Regular cardiac myocyte (primary cell): ENCODE results near the gene MAJIN. TPM values are rescaled to one million over a fixed set of nuclear protein-coding genes. Genes with fewer than 3 reads are reported as not detected.

Experiments
- total RNA-seq: library from RNA; depleted of rRNA; stranded (reverse); fragments of >200 nt; gene quantifications from 2 replicates; pipeline ENCODE4 v1.2.3, GENCODE V29; 2014

Gene MAJIN, protein sequence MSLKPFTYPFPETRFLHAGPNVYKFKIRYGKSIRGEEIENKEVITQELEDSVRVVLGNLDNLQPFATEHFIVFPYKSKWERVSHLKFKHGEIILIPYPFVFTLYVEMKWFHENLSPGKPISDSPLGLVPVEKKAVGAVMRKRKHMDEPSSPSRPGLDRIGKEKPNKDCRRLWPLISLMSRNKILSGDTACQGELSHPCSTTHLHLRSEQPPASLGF
- total RNA-seq, result not detected in 2 replicates

GRCh38 chr11:64971421-64972233 is at the start of gene MAJIN:
MAJIN (minus strand) TSS chr11:64972108; CDS start chr11:64959405, 12,703 bp downstream.

GRCh38 chr11:65013888-65014725 is 42.2 kb upstream of the MAJIN start, which contains the start of gene ARL2:
ARL2 (plus strand) TSS chr11:65014160; CDS start chr11:65014208, 48 bp downstream.

GRCh38 chr11:64996710-64997380 is 24.9 kb upstream of the MAJIN start, which contains the start of gene BATF2:
BATF2 (minus strand) TSS chr11:64996971; CDS start chr11:64996914, 57 bp downstream.

GRCh38 chr11:64935359-64936081 is 36.4 kb downstream of the MAJIN start, which contains the start of gene GPHA2:
GPHA2 (minus strand) TSS chr11:64935893; CDS start chr11:64935460, 433 bp downstream.

DNA sequence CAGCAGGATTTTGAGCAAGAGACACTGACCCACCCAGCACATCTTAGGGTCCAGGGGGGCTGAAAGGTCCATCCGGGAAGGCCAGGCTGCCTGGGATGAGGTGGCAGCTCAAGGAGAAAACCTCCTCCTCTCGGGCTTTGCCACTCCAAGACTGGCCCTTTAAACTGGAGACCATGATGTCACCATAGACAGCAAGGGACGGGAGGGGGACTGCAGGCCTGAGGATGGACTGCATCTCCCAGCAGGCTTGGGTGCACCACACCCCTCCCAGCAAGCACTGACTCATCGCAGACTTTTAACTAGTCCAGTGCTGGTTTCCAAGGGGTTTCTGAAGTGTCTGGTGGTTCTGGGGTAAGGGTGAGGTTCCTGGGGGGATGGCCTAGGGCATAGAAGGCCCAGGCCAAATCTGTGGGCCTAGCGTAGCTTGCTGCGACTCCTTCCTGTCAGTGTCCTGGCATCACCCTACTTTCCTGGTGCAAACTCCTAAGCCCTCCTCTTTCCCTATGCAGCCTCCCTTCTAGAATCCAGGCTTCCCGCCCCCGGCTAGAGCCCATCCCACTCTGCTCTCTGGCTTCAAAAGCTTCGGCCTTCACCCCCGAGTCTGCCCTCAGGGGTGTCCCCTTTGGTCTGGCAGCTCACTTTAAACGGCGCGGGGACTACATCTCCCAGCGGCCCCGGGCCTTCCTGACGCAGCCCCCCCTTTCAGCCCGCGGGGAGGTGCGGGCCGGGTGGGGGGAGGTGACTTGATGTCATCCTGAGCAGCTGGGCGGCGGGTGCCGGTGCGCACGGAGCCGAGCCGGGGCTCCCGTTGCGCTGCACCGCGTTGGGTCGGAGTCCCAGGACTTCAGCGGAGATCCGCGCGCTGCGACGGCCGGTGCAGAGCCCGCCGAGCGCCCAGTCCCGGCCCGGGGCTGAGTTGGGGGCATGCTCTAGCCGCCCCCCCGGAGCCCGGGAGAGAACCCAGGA is 47.7 kb downstream of the MAJIN start, which contains the start of gene PPP2R5B:
TSS of gene PPP2R5B (plus strand) at position 746 of the 966 bp plus-strand sequence. CDS start 1,046 bp downstream, outside the sequence.

DNA sequence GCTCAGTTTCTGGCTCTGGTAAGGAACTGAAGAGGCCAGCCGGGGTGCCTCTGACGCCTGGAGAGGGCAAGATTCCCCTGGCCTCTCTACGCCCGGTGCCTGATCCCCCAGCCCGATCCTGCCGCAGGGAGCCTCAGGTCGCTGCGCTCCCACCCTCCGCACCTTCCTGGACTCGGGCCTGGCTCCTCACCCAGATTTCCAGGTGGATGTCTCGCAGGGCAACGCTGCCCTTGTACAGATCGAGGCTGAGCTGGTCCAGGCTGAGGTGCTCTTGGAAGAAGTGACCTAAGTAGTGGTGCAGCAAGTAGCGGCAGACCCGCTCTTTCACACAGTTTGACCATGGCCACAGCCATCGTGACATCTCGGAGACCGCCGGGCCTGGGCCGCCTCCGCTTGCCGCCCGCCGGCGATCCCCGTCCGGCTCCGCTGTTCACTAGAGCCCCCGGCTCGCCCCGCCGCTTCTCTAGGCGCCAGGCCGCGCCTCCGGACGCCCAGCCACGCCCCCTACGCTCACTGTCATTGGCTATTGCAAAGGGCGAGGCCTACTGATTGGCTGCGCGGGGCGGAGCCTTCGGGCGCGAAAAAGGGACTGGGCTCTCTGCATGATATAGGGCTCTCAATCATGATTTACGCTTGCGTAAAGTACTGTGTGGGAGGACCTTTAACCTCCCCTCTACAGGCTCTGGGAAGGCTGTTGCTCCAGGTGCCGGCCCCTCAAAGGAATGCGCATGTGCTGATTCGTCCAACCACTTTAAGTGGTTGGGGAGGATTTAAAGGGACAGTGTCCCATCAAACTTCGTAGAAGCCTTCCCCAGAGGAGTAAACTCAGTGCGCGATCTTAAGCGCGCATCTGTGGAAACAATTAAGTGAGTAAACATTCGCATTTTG is 54.9 kb downstream of the MAJIN start, which contains the start of gene ATG2A:
TSS of gene ATG2A (minus strand) at position 435 of the 888 bp plus-strand sequence. CDS start at position 361, 74 bp downstream.

Other genes with a start within 250 kb of the MAJIN start
- gene NRXN2, start 248.9 kb downstream of the MAJIN start, total RNA-seq, result 7.5 and 23.1 TPM in 2 replicates
- gene RASGRP2, start 228.0 kb downstream of the MAJIN start, total RNA-seq, result 2.0 TPM in 1 of 2 replicates, not detected in the other
- gene PYGM, start 212.1 kb downstream of the MAJIN start, total RNA-seq, result 1.7 and 6.8 TPM in 2 replicates
- gene SF1, start 193.6 kb downstream of the MAJIN start, total RNA-seq, result 56.4 and 65.0 TPM in 2 replicates
- gene MAP4K2, start 168.9 kb downstream of the MAJIN start, total RNA-seq, result 6.2 and 11.1 TPM in 2 replicates
- 9.9 and 14.6 TPM in 2 replicates for gene MEN1, start 161.6 kb downstream of the MAJIN start, total RNA-seq
- 0.19 and 1.1 TPM in 2 replicates for gene CDC42BPG, start 127.5 kb downstream of the MAJIN start, total RNA-seq
- 75.0 and 126 TPM in 2 replicates for gene EHD1, start 93.5 kb downstream of the MAJIN start, total RNA-seq
- 10.9 and 19.7 TPM in 2 replicates for gene ATG2A, start 54.9 kb downstream of the MAJIN start, total RNA-seq
- gene PPP2R5B, start 47.4 kb downstream of the MAJIN start, total RNA-seq, result 12.7 and 30.4 TPM in 2 replicates
- not detected in 2 replicates for gene GPHA2, start 36.2 kb downstream of the MAJIN start, total RNA-seq
- 0.28 and 0.77 TPM in 2 replicates for gene BATF2, start 24.9 kb upstream of the MAJIN start, total RNA-seq
- gene ARL2, start 42.1 kb upstream of the MAJIN start, total RNA-seq, result 58.5 and 94.1 TPM in 2 replicates
- gene SNX15, start 55.3 kb upstream of the MAJIN start, total RNA-seq, result 7.9 and 8.4 TPM in 2 replicates
- gene SAC3D1, start 69.1 kb upstream of the MAJIN start, total RNA-seq, result 8.2 and 18.6 TPM in 2 replicates
- gene NAALADL1, start 86.4 kb upstream of the MAJIN start, total RNA-seq, result 16.9 and 21.4 TPM in 2 replicates
- 1.1 and 13.4 TPM in 2 replicates for gene CDCA5, start 111.9 kb upstream of the MAJIN start, total RNA-seq
- gene ZFPL1, start 112.1 kb upstream of the MAJIN start, total RNA-seq, result 23.4 and 36.8 TPM in 2 replicates
- gene VPS51, start 124.1 kb upstream of the MAJIN start, total RNA-seq, result 120 and 121 TPM in 2 replicates
- gene TM7SF2, start 139.8 kb upstream of the MAJIN start, total RNA-seq, result 8.6 and 14.7 TPM in 2 replicates
- gene ZNHIT2, start 145.6 kb upstream of the MAJIN start, total RNA-seq, result 8.2 and 14.8 TPM in 2 replicates
- 204 and 252 TPM in 2 replicates for gene FAU, start 150.0 kb upstream of the MAJIN start, total RNA-seq
- gene MRPL49, start 150.2 kb upstream of the MAJIN start, total RNA-seq, result 52.9 and 54.7 TPM in 2 replicates
- gene SYVN1, start 162.4 kb upstream of the MAJIN start, total RNA-seq, result 12.4 and 15.1 TPM in 2 replicates
- not detected in 2 replicates for gene SPDYC, start 198.1 kb upstream of the MAJIN start, total RNA-seq
- 61.7 and 142 TPM in 2 replicates for gene CAPN1, start 209.8 kb upstream of the MAJIN start, total RNA-seq